DOHH2 (cell line): ENCODE data around the gene KIF5C.

Experiments used
- CTCF ChIP-seq: fragments of 200-600 bp; sonication (generic); IDR thresholded peaks from one replicate; pipeline ENCODE4 v1.5.1; 2014; ENCODE audit warnings: antibody characterized with exemption, mild to moderate bottlenecking, low read depth, low read length; ENCODE audit not compliant: poor library complexity, severe bottlenecking
- EZH2phosphoT487 ChIP-seq: fragments of 200-600 bp; sonication (generic); IDR thresholded peaks from 2 replicates; pipeline ENCODE4 v1.6.1; 2017; ENCODE audit warnings: borderline replicate concordance, mild to moderate bottlenecking, antibody characterized with exemption, low read length, moderate library complexity, mixed read lengths

- TF ChIP-seq CTCF (peak; percentile 89), EZH2phosphoT487 (no peak)
These were observed 165.4 kb downstream of the KIF5C start for GRCh38 chr2:149040451-149040850.
